Hepatocyte (in vitro differentiated cells): ENCODE measurements around the gene EDEM3. TPM values are rescaled to one million over a fixed set of nuclear protein-coding genes. Genes with fewer than 3 reads are reported as not detected.

Source experiments
- DNase-seq: peaks from one replicate; pipeline ENCODE4 v3.0.0-alpha.2; 2016; ENCODE audit warnings: low spot score
- H2AFZ ChIP-seq: fragments of 200-600 bp; sonication (generic); 2 replicates; pipeline ENCODE4 v1.6.0; 2016; ENCODE audit warnings: antibody characterized with exemption, mild to moderate bottlenecking
- H3K27ac ChIP-seq: fragments of 200-600 bp; sonication (generic); 2 replicates; pipeline ENCODE4 v1.5.1; 2016; ENCODE audit warnings: mild to moderate bottlenecking
- H3K27me3 ChIP-seq: fragments of 200-600 bp; sonication (generic); 2 replicates; pipeline ENCODE4 v1.6.1; 2016
- H3K36me3 ChIP-seq: fragments of 200-600 bp; sonication (generic); replicated peaks from 2 replicates; pipeline ENCODE4 v1.5.1; 2016; ENCODE audit warnings: low read depth; ENCODE audit not compliant: insufficient read depth
- H3K4me1 ChIP-seq: fragments of 200-600 bp; sonication (generic); 2 replicates; pipeline ENCODE4 v1.5.1; 2016; ENCODE audit warnings: mild to moderate bottlenecking, moderate library complexity; ENCODE audit not compliant: insufficient read depth
- H3K4me2 ChIP-seq: fragments of 200-600 bp; sonication (generic); 2 replicates; pipeline ENCODE4 v1.6.0; 2016
- H3K4me3 ChIP-seq: fragments of 200-600 bp; sonication (generic); 2 replicates; pipeline ENCODE4 v1.5.1; 2016; ENCODE audit warnings: mild to moderate bottlenecking
- H3K79me2 ChIP-seq: fragments of 200-600 bp; sonication (generic); 2 replicates; pipeline ENCODE4 v1.6.0; 2017; ENCODE audit warnings: mild to moderate bottlenecking
- H3K9me2 ChIP-seq: fragments of 200-600 bp; sonication (generic); replicated peaks from 2 replicates; pipeline ENCODE4 v1.6.0; 2017; ENCODE audit warnings: mild to moderate bottlenecking; ENCODE audit not compliant: insufficient read depth
- H3K9me3 ChIP-seq: fragments of 200-600 bp; sonication (generic); 2 replicates; pipeline ENCODE4 v1.5.1; 2016; ENCODE audit warnings: low read depth, mild to moderate bottlenecking
- H4K20me1 ChIP-seq: fragments of 200-600 bp; sonication (generic); 2 replicates; pipeline ENCODE4 v1.6.0; 2016; ENCODE audit warnings: mild to moderate bottlenecking; ENCODE audit not compliant: insufficient read depth, poor library complexity, severe bottlenecking
- EZH2 ChIP-seq: fragments of 200-600 bp; sonication (generic); IDR thresholded peaks from 2 replicates; pipeline ENCODE4 v1.6.1; 2016; ENCODE audit warnings: antibody characterized with exemption, mild to moderate bottlenecking, borderline replicate concordance
- EZH2phosphoT487 ChIP-seq: fragments of 200-600 bp; sonication (generic); IDR thresholded peaks from one replicate; pipeline ENCODE4 v1.6.1; 2018; ENCODE audit warnings: antibody characterized with exemption, mild to moderate bottlenecking, low read depth, moderate library complexity; ENCODE audit not compliant: unreplicated experiment, severe bottlenecking
- WGBS: methylation state at CpG from one replicate; pipeline ENCODE4 v1.1.6; 2016; ENCODE audit warnings: low lambda C conversion rate; ENCODE audit errors: missing lambda C conversion rate; 5-methylcytosine and 5-hydroxymethylcytosine counted together
- polyA plus RNA-seq: library from polyadenylated mRNA; unstranded; fragments of >200 nt; fragmentation: Nextera tagmentation; extraction: Ambion mirVana; gene quantifications from 2 replicates; pipeline ENCODE4 v1.2.1, GENCODE V29; 2016
- total RNA-seq: library from RNA; depleted of rRNA; stranded (reverse); fragments of >200 nt; gene quantifications from 2 replicates; pipeline ENCODE4 v1.2.3, GENCODE V29; 2014
- TF ChIP-seq, protein P1 (sequence below): fragments of 200-600 bp; sonication (generic); IDR thresholded peaks from 2 replicates; pipeline ENCODE4 v1.5.1; 2016; ENCODE audit warnings: antibody characterized with exemption, mild to moderate bottlenecking; ENCODE audit not compliant: poor library complexity

Gene EDEM3
- total and polyA plus RNA-seq, 2 experiments from 2014 or later, result 14.9 to 54.1 TPM

DNA sequence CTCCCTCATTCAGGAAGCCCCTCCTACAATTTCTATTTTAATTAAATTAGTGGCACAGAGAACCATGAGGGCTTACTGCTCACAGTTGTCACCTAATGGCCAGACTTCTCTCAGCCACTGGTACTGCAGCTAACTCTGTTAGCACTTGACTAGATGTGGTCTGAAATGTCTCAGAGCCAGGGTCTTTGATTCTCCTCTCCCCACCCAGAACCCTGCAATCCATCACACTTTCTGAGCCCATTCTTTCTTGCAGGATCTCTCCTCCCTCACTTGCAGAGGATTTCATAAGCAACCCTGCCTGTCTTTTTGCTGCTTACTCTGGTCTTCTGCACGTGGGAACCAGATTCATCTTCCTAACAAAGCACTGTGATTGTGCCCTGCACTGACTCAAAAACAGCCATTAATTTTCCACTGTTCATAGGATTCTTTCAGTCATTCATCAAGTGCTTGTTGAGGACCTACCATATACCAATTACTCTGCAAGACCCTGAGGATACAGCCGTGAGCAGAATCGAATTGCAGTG is 108.4 kb downstream of the EDEM3 start:
- Histone ChIP-seq H3K9me3 (no peaks in the 10 kb centered on the region), H3K4me3 (no peak overlapping the region), H3K79me2 (no peaks in the 10 kb centered on the region), H3K4me1 (no peaks in the 10 kb centered on the region), H4K20me1 (no peaks in the 10 kb centered on the region), H3K27ac (no peak overlapping the region), H2AFZ (no peak overlapping the region), H3K9me2 (no peaks in the 10 kb centered on the region), H3K36me3 (no peaks in the 10 kb centered on the region), H3K27me3 (no peaks in the 10 kb centered on the region), H3K4me2 (no peak overlapping the region)
- no peak for DNase-seq
- WGBS, result 70% methylated on average over 3 of the region's 3 CpGs
- TF ChIP-seq EZH2phosphoT487, result no peak
- TF ChIP-seq EZH2, result no peak

DNA sequence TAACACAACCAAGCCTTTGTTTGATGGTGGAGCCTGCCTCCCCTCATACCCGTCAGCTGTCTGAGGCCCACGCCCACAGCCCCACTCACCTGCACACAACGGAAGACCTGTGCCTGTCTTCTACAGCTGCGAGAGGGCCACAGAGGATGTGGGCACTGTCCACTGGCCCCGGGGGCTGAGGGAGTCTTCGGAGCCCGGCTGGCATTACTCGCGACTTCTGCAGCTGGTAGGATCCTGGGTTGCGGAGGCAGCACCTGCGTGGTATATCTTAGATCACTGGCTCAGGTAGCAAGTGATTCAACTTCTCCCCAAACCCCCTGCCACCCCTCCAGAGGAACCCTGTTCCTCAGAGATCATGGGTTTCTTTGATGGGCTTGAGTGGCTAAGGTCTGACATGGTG is 109.9 kb downstream of the EDEM3 start:
- no peaks in the 10 kb centered on the region for H3K9me3 ChIP-seq
- H3K79me2 ChIP-seq, result no peaks in the 10 kb centered on the region
- 97% methylated on average over 11 of the region's 11 CpGs for WGBS
- H3K4me3 ChIP-seq, result no peak overlapping the region
- H3K36me3 ChIP-seq, result no peaks in the 10 kb centered on the region
- H3K27ac ChIP-seq, result no peak overlapping the region
- H4K20me1 ChIP-seq, result no peaks in the 10 kb centered on the region
- no peaks in the 10 kb centered on the region for H3K4me1 ChIP-seq
- TF ChIP-seq, protein P1, sequence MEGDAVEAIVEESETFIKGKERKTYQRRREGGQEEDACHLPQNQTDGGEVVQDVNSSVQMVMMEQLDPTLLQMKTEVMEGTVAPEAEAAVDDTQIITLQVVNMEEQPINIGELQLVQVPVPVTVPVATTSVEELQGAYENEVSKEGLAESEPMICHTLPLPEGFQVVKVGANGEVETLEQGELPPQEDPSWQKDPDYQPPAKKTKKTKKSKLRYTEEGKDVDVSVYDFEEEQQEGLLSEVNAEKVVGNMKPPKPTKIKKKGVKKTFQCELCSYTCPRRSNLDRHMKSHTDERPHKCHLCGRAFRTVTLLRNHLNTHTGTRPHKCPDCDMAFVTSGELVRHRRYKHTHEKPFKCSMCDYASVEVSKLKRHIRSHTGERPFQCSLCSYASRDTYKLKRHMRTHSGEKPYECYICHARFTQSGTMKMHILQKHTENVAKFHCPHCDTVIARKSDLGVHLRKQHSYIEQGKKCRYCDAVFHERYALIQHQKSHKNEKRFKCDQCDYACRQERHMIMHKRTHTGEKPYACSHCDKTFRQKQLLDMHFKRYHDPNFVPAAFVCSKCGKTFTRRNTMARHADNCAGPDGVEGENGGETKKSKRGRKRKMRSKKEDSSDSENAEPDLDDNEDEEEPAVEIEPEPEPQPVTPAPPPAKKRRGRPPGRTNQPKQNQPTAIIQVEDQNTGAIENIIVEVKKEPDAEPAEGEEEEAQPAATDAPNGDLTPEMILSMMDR, result no peak
- TF ChIP-seq EZH2phosphoT487, result no peak
- TF ChIP-seq EZH2, result no peak
- no peaks in the 10 kb centered on the region for H3K9me2 ChIP-seq
- no peak overlapping the region for H3K4me2 ChIP-seq
- no peak overlapping the region for H2AFZ ChIP-seq
- no peak for DNase-seq
- no peaks in the 10 kb centered on the region for H3K27me3 ChIP-seq

DNA sequence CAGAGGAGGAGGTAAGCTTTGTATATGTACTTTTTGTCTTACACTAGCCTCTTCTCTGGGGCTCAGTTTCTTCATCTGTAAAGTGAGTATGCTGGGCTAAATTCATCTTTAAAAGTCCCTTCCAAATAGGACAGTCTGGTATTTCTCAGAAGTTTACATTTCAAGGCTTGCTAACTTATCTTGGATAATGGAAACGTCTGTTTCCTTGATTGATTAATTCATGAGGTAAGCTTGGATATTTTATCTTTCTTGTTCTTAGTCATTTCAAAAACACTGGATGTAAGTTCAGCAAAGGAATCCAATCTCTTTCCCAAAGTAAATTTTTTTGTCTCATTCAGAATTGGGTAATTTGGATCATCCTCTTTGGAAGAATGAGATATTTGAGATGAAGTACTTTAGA is 111.0 kb downstream of the EDEM3 start:
- 47% methylated on average over 1 of the region's 1 CpG for WGBS
- H3K27me3 ChIP-seq, result no peaks in the 10 kb centered on the region
- no peaks in the 10 kb centered on the region for H3K9me2 ChIP-seq
- no peak overlapping the region for H3K4me3 ChIP-seq
- TF ChIP-seq, protein P1, result no peak
- TF ChIP-seq EZH2phosphoT487 (no peak), EZH2 (no peak)
- no peak overlapping the region for H3K27ac ChIP-seq
- H3K4me2 ChIP-seq, result no peak overlapping the region
- H3K79me2 ChIP-seq, result no peaks in the 10 kb centered on the region
- H3K36me3 ChIP-seq, result no peaks in the 10 kb centered on the region
- no peaks in the 10 kb centered on the region for H3K4me1 ChIP-seq
- H4K20me1 ChIP-seq, result no peaks in the 10 kb centered on the region
- DNase-seq, result no peak
- no peaks in the 10 kb centered on the region for H3K9me3 ChIP-seq
- no peak overlapping the region for H2AFZ ChIP-seq

DNA sequence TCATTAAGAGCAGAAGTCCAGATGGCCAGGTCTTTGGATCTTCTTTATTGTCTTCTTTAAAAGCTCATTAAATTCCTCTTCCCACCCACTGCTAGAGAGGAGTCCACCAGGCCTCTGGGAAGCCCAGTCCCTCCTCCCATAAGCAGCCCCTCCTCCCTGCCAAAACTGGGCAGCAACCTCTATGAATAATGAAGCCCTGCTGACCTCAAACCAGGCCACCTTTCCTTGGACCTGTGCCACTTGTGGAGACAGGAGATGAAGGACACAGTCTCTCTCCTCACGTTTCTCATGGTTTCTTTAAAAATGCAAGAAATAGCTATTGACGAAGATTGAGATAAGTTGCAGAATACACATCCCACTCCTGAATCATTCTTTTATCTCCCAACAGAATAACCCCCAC is 112.8 kb downstream of the EDEM3 start:
- no peak overlapping the region for H3K4me3 ChIP-seq
- H3K4me1 ChIP-seq, result no peaks in the 10 kb centered on the region
- no peaks in the 10 kb centered on the region for H3K9me2 ChIP-seq
- no peak for DNase-seq
- no peak overlapping the region for H3K27ac ChIP-seq
- no peak overlapping the region for H2AFZ ChIP-seq
- H3K79me2 ChIP-seq, result no peaks in the 10 kb centered on the region
- WGBS, result 86% methylated on average over 2 of the region's 2 CpGs
- no peaks in the 10 kb centered on the region for H3K27me3 ChIP-seq
- no peaks in the 10 kb centered on the region for H4K20me1 ChIP-seq
- TF ChIP-seq, protein P1, result no peak
- TF ChIP-seq EZH2 (no peak), EZH2phosphoT487 (no peak)
- H3K36me3 ChIP-seq, result no peaks in the 10 kb centered on the region
- H3K9me3 ChIP-seq, result no peaks in the 10 kb centered on the region
- no peak overlapping the region for H3K4me2 ChIP-seq
